Measurements from ENCODE around the gene FAP.

Gene FAP

DNA sequence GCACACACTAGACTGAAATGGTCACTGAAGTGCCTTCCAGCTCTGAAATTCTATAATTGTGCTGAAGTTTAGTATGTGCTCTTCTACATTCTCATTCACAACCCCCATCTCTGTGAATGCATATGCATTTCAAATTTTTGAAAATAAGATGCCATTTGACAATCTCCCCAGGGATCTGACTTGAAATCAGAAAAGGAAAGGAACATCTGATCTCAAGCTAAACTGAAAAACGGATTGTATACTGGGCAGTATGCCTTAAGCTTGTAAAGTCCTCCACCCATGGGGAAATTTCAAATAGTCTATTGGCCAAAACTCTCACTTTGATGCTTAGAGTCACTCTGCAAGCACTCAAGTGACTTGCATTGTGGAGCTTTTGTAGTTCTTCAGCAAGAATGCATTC lies 22.9 kb downstream of the FAP start:
- POLR2A ChIA-PET = no interaction called here
- H3K4me3 ChIP-seq (ENCODE audit: low read depth, low read length) = no peak overlapping the region
- no peak overlapping the region for H3K27ac ChIP-seq (ENCODE audit: extremely low read depth, low read depth, low read length)
- TF ChIP-seq ZNF585B (tag by site-specific recombination; IDR thresholded peaks at IDR 0.05) (no peak), ZNF707 (tag by site-specific recombination; IDR thresholded peaks at IDR 0.05) (no peak), MEIS1 (CRISPR knock-in tag; IDR thresholded peaks at IDR 0.05; ENCODE audit: borderline replicate concordance) (no peak), ZNF510 (tag by site-specific recombination; IDR thresholded peaks at IDR 0.05; ENCODE audit: insufficient replicate concordance) (no peak), SP3 (tag by site-specific recombination; IDR thresholded peaks at IDR 0.05) (no peak), ZNF274 (IDR thresholded peaks at IDR 0.05; ENCODE audit: low read length) (no peak), ZNF274 (tag by site-specific recombination; IDR thresholded peaks at IDR 0.05; ENCODE audit: borderline replicate concordance) (no peak), ZNF473 (tag by site-specific recombination; IDR thresholded peaks at IDR 0.05) (no peak), GLIS1 (tag by site-specific recombination; IDR thresholded peaks at IDR 0.05) (no peak), ZFP69B (tag by site-specific recombination; IDR thresholded peaks at IDR 0.05) (no peak), ZNF560 (tag by site-specific recombination; IDR thresholded peaks at IDR 0.05; ENCODE audit: borderline replicate concordance) (no peak), ZFHX2 (tag by site-specific recombination; conservative IDR thresholded peaks at IDR 0.05) (no peak), ZBTB49 (tag by site-specific recombination; IDR thresholded peaks at IDR 0.05; ENCODE audit: low read depth) (no peak), HOXA7 (CRISPR knock-in tag; IDR thresholded peaks at IDR 0.05; ENCODE audit: borderline replicate concordance) (no peak), ZNF521 (tag by site-specific recombination; IDR thresholded peaks at IDR 0.05) (no peak), ZNF518A (tag by site-specific recombination; conservative IDR thresholded peaks at IDR 0.05; ENCODE audit: low read depth) (no peak), ZNF580 (tag by site-specific recombination; IDR thresholded peaks at IDR 0.05) (no peak)
- TF ChIP-seq, protein P1, sequence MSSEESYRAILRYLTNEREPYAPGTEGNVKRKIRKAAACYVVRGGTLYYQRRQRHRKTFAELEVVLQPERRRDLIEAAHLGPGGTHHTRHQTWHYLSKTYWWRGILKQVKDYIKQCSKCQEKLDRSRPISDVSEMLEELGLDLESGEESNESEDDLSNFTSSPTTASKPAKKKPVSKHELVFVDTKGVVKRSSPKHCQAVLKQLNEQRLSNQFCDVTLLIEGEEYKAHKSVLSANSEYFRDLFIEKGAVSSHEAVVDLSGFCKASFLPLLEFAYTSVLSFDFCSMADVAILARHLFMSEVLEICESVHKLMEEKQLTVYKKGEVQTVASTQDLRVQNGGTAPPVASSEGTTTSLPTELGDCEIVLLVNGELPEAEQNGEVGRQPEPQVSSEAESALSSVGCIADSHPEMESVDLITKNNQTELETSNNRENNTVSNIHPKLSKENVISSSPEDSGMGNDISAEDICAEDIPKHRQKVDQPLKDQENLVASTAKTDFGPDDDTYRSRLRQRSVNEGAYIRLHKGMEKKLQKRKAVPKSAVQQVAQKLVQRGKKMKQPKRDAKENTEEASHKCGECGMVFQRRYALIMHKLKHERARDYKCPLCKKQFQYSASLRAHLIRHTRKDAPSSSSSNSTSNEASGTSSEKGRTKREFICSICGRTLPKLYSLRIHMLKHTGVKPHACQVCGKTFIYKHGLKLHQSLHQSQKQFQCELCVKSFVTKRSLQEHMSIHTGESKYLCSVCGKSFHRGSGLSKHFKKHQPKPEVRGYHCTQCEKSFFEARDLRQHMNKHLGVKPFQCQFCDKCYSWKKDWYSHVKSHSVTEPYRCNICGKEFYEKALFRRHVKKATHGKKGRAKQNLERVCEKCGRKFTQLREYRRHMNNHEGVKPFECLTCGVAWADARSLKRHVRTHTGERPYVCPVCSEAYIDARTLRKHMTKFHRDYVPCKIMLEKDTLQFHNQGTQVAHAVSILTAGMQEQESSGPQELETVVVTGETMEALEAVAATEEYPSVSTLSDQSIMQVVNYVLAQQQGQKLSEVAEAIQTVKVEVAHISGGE (tag by site-specific recombination; conservative IDR thresholded peaks at IDR 0.05; ENCODE audit: low read depth) = no peak
- no peaks in the 10 kb centered on the region for H3K9me3 ChIP-seq (ENCODE audit: control insufficient read depth, insufficient read depth, low read depth, low read length)
- CTCF ChIA-PET = interaction anchor here (0.6 to 5.5 kb wide), 32 partner anchors 10 to 395 kb away, joined by 3 to 130 read pairs (median 4); partner anchors contain the start of gene FAP
- no peaks in the 10 kb centered on the region for H3K36me3 ChIP-seq (ENCODE audit: control insufficient read depth in 2 of 2, insufficient read depth in 1 of 2, low read length in 2 of 2)
- peaks cover 3% of the 10 kb centered on the region; the same call in 1 of the 2 replicates for H3K4me1 ChIP-seq (ENCODE audit: control insufficient read depth, insufficient read depth, low read length)

Data from HEK293 (cell line).